Adipocyte (in vitro differentiated cells): ENCODE measurements around the gene TKT.
"Not testable (repeated sequence)": the region's sequence is repeated elsewhere in the genome, so short reads cannot be mapped to it uniquely, and the experiment has no call there.

Experiments used
- DNase-seq: peaks from one replicate; pipeline ENCODE4 v3.0.0-alpha.2; 2015; ENCODE audit warnings: low read depth
- H3K27me3 ChIP-seq: replicated peaks from 2 replicates; pipeline ENCODE4 v1.7.0; 2013; ENCODE audit warnings: mild to moderate bottlenecking, low read length, moderate library complexity; ENCODE audit not compliant: control insufficient read depth, insufficient read depth
- H3K36me3 ChIP-seq: 2 replicates; pipeline ENCODE4 v1.7.0; 2013; ENCODE audit warnings: low read length, mild to moderate bottlenecking, moderate library complexity; ENCODE audit not compliant: control insufficient read depth, insufficient read depth, severe bottlenecking
- H3K4me1 ChIP-seq: 2 replicates; pipeline ENCODE4 v1.7.0; 2013; ENCODE audit warnings: mild to moderate bottlenecking, low read length, moderate library complexity; ENCODE audit not compliant: control insufficient read depth, insufficient read depth
- H3K4me3 ChIP-seq: 2 replicates; pipeline ENCODE4 v1.7.0; 2013; ENCODE audit warnings: mild to moderate bottlenecking, low read length, moderate library complexity
- H3K9ac ChIP-seq: 2 replicates; pipeline ENCODE4 v1.7.0; 2013; ENCODE audit warnings: mild to moderate bottlenecking, low read length, moderate library complexity
- H3K9me3 ChIP-seq: 2 replicates; pipeline ENCODE4 v1.7.0; 2013; ENCODE audit warnings: mild to moderate bottlenecking, low read length, moderate library complexity; ENCODE audit not compliant: control insufficient read depth

TKT gene

DNA sequence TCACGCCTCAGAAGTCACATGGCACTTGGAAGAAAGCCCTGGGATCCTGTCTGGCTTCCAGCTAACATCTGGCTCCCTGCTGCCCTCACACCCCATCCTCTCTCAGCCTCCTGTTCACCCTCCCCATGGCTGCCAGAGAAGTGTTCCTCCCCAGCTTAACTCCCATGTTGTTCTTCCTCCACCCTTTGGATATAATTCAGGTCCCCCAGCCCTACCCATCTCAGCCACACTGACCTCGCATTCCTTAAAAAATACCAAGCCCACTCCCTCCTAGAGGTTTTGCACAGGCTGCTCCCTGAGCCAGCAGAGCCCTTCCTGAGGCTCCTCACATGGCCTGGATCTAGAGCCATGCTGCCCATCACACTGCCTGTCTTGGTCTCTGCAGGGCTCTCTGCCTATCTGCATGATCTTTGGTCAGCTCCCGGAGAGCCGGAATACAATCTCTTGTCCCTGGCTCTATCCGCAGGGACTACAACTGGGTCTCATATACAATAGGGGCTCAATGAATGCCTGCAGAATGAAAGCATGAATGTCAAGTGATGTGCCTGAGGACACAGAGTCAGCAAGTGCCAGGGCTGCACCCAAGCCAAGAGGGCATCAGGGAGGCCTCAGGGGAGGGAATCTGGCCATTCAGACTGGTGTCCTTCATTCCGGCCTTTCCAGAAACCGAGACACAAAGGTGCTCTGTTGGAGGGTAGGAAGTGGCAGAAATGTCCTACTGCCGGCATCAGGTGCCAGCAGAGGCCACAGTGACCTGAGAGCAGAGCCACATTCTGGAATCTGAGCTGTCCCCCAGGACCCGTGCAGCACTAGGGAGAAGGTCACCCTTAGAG, 3.8 kb upstream of the TKT start:
- Histone ChIP-seq H3K9ac (no peak overlapping the region), H3K27me3 (no peaks in the 10 kb centered on the region), H3K4me1 (peaks cover 29% of the 10 kb centered on the region), H3K36me3 (no peaks in the 10 kb centered on the region), H3K4me3 (no peak overlapping the region), H3K9me3 (no peaks in the 10 kb centered on the region)
- DNase-seq, result peak; percentile 53

DNA sequence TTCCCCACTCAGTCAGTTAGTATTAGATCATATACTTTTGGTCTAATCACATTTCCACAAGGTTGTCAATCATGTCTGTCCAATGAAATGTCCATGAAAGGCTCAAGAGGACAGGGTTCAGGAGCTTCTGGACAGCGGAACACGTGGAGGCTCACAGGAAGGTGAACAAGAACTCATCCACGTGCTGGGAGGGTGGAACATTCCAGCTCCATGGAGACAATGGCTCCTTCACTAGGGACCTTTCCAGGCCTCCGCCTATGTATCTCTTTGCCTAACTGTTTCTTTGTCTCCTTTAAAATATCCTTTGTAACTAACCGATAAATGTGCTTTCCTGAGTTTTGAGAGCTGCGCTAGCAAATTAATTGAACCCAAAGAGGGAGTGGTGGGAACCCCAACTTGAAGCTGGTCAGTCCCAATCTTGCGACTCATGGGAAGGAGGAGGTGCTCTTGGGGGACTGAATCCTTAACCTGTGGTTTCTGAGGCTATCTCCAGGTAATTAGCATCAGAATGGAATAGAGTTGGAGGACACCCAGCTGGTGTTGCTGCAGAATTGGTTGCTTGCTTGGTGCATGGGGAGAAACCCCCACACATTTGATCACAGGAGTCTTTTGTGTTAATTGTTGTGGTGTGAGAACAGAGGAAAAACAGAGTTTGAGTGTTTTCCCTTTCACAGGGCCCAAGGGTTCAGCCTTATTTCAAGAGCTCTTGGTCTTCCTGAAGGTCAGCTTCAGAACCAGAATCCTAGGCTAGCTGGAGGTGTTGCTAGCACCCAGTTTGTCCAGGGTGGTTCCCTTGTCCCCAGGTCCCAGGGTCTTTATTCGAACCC, 3.0 kb upstream of the TKT start:
- DNase-seq, result no peak
- no peak overlapping the region for H3K9ac ChIP-seq
- no peaks in the 10 kb centered on the region for H3K27me3 ChIP-seq
- no peaks in the 10 kb centered on the region for H3K36me3 ChIP-seq
- H3K4me1 ChIP-seq, result peaks cover 34% of the 10 kb centered on the region
- H3K9me3 ChIP-seq, result no peaks in the 10 kb centered on the region
- no peak overlapping the region for H3K4me3 ChIP-seq

DNA sequence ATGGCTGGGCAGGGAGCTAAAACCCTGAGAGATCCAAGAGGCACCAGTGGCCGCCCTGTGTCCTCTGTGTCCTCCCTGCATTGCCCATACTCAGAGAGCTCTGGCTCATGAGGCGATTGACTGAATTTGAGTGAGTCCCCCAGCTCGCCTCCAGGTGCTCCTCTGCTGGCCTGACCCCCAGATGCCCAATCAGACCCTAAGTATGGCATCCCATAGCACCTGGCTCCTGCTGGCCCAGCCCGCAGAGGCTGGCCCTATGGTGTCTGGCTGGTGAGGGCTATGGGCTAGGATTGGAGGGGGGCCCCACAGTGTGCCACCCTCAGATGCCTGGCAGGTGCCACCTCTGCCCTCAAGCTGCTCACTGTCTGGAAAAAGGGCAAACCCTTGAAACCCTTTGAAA, 1.6 kb upstream of the TKT start:
- H3K36me3 ChIP-seq, result no peaks in the 10 kb centered on the region
- H3K4me1 ChIP-seq, result peaks cover 47% of the 10 kb centered on the region
- no peak for DNase-seq
- no peak overlapping the region for H3K9ac ChIP-seq
- H3K27me3 ChIP-seq, result no peaks in the 10 kb centered on the region
- H3K9me3 ChIP-seq, result no peaks in the 10 kb centered on the region
- H3K4me3 ChIP-seq, result no peak overlapping the region

DNA sequence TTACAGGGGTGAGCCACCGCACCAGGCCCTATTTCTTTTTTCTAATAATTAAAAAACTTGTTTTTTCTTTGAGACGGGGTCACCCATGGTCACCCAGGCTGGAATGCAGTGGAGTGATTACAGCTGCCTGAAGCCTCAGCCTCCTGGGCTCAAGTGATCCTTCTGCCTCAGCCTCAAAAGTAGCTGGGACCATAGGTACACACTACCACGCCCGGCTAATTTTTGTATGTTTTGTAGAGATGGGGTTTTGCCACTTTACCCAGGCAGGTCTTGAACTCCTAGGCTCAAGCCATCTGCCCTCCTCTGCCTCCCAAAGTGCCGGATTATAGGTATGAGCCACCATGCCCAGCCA, 858 bp upstream of the TKT start:
- no peak overlapping the region for H3K4me3 ChIP-seq
- no peaks in the 10 kb centered on the region for H3K36me3 ChIP-seq
- H3K9me3 ChIP-seq, result no peaks in the 10 kb centered on the region
- DNase-seq, result no peak
- no peak overlapping the region for H3K9ac ChIP-seq
- H3K27me3 ChIP-seq, result no peaks in the 10 kb centered on the region
- H3K4me1 ChIP-seq, result peaks cover 48% of the 10 kb centered on the region

DNA sequence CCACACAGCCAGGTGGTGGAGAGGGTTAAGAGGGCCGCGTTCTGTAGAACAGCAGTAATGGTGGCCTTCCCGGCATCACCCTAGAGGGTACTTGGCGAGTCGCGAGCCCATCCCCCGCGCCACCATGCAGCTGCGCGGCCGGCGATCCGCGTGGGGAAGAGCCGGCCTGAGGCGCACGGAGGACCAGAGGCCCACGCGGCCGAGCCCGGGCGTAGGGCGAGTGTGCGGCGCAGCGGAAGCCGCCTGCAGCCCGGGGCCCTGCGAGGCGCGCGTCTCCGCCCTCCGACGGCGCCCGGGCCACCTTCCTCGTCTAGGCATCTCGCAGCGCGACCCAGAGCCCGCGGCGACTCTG, 423 bp downstream of the TKT start:
- Histone ChIP-seq H3K9me3 (no peaks in the 10 kb centered on the region), H3K4me1 (peaks cover 52% of the 10 kb centered on the region), H3K36me3 (no peaks in the 10 kb centered on the region), H3K9ac (peak overlapping the region; percentile 98), H3K27me3 (no peaks in the 10 kb centered on the region), H3K4me3 (peak overlapping the region; percentile 99)
- peak; percentile 51 for DNase-seq

GRCh38 chr3:53254509-53255422, 1.1 kb downstream of the TKT start:
- H3K27me3 ChIP-seq, result no peaks in the 10 kb centered on the region
- peaks cover 52% of the 10 kb centered on the region for H3K4me1 ChIP-seq
- no peaks in the 10 kb centered on the region for H3K36me3 ChIP-seq
- H3K9ac ChIP-seq, result peak overlapping the region; percentile 98
- H3K4me3 ChIP-seq, result peak overlapping the region; percentile 99
- no peaks in the 10 kb centered on the region for H3K9me3 ChIP-seq
- DNase-seq, result peak; percentile 65

DNA sequence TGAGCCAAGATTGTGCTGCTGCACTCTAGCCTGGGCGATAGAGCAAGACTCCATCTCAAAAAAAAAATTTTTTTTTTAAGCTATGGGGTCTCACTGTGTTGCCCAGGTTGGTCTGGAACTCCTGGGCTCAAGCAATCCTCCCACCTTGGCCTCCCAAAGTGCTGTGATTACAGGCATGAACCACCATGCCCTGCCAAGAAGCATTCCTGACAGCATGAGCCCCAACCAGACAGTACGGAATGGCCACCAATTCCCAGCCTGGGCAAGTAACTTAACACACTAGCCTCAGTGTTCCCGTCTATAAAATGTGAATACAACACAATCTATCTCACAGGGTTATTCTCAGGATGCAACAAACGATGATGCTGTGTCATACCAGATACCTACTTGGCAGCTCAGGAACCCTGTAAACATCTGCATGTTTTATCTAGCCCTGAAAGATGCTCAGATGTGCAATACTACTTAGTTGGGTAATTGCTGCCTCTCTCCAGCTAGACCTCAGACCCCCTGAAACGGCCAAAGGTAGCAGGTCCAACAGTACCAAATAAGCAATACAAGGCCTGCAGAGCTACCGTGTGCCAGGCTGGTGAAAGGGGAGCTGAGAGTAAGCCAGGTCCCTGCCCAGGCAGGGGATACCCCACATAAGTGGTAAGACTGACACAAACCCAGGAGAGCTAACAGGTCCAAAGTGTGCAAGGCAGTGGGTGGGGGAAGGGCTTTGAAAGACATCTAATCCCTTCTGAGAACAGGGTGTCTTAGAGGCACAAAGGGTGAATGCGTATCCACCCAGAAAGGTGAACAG, 1.9 kb downstream of the TKT start:
- Histone ChIP-seq H3K4me1 (peaks cover 49% of the 10 kb centered on the region), H3K9me3 (no peaks in the 10 kb centered on the region), H3K27me3 (no peaks in the 10 kb centered on the region), H3K36me3 (no peaks in the 10 kb centered on the region), H3K9ac (peak overlapping the region; percentile 98), H3K4me3 (peak overlapping the region; percentile 99)
- no peak for DNase-seq

- not testable (repeated sequence) for H3K9me3 ChIP-seq, H3K36me3 ChIP-seq, H3K9ac ChIP-seq, H3K27me3 ChIP-seq, DNase-seq
- peak overlapping the region; percentile 99 for H3K4me3 ChIP-seq
- H3K4me1 ChIP-seq, result peaks cover 55% of the 10 kb centered on the region
Observed at GRCh38 chr3:53252947-53253322, 2.9 kb downstream of the TKT start.

DNA sequence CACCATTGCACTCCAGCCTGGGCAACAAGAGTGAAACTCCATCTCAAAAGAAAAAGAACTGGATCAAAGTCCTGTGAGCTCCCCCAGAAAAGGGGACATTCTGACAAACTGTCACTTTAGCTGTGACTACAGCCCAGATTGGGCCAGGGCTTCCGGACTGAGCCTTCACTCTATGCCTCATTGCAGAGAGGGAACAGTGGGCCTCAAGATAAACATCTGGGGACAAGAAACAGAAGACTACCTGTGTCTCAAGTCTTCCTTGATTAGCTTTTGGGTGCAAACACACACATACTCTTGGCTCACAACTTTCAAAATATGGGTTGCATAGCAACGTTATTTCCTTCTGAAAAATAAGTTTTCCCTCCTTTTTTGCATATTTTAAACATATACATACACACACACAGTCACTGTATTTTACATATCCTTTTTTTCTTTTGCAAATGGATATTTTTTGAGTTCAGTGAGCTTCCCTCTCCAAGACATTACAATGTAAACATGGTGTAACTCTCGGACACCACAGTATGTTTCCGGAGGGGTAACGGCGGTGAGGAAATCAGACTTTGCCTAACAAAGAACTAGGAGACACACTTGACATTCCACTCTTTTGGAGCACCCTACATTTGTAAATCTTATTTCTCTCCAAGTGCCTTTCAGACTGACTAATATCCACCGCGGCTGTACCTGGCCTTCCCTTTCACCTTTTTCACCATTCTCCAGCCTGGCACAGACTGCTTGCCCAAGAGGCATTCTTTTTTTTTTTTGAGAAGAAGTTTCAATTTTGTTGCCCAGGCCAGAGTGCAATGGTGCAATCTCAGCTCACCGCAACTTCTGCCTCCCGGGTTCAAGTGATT, 3.5 kb downstream of the TKT start:
- no peak for DNase-seq
- Histone ChIP-seq H3K4me1 (peaks cover 60% of the 10 kb centered on the region), H3K36me3 (peaks cover 6% of the 10 kb centered on the region), H3K9ac (peak overlapping the region; percentile 25), H3K9me3 (no peaks in the 10 kb centered on the region), H3K27me3 (no peaks in the 10 kb centered on the region), H3K4me3 (peak overlapping the region; percentile 99)
